Endothelial cell of umbilical vein (primary cell): ENCODE measurements around the gene PRDM13.
A peak's percentile ranks its signal among the peaks of the same experiment; 100 is the strongest.

Source experiments
- CTCF ChIP-seq, 2 donors: IDR thresholded peaks; 1 replicate in 1 of 2; 2 replicates in 1 of 2; pipeline ENCODE4 v1.5.1; 2011; ENCODE audit warnings: low read length in 2 of 2, mild to moderate bottlenecking in 2 of 2, moderate library complexity in 2 of 2, control low read depth in 1 of 2, inconsistent platforms in 1 of 2, low read depth in 1 of 2; ENCODE audit not compliant: insufficient read depth in 1 of 2; ENCODE audit errors: extremely low read depth in 1 of 2
- EZH2 ChIP-seq: IDR thresholded peaks from 2 replicates; pipeline ENCODE4 v1.6.1; 2012; ENCODE audit warnings: borderline replicate concordance, low read depth, mild to moderate bottlenecking, moderate library complexity, low read length, inconsistent platforms; ENCODE audit not compliant: severe bottlenecking
- FOS ChIP-seq: IDR thresholded peaks from 2 replicates; pipeline ENCODE4 v1.6.1; 2011; ENCODE audit warnings: mild to moderate bottlenecking, low read length, moderate library complexity, borderline replicate concordance; ENCODE audit not compliant: insufficient read depth
- JUN ChIP-seq: IDR thresholded peaks from 2 replicates; pipeline ENCODE4 v1.6.1; 2011; ENCODE audit warnings: borderline replicate concordance, low read depth; ENCODE audit not compliant: insufficient read length, insufficient read depth
- MAX ChIP-seq: IDR thresholded peaks from 2 replicates; pipeline ENCODE4 v1.6.1; 2011; ENCODE audit not compliant: insufficient read depth, insufficient read length
- MYC ChIP-seq: IDR thresholded peaks from one replicate; pipeline ENCODE4 v1.6.1; 2011; ENCODE audit warnings: mild to moderate bottlenecking, low read depth, low read length
- POLR2A ChIP-seq: IDR thresholded peaks from 2 replicates; pipeline ENCODE4 v1.6.1; 2012; ENCODE audit warnings: low read depth, mild to moderate bottlenecking, control low read depth, low read length
- POLR2AphosphoS5 ChIP-seq: IDR thresholded peaks from 2 replicates; pipeline ENCODE4 v1.6.1; 2012; ENCODE audit warnings: low read depth, mild to moderate bottlenecking, control low read depth, low read length, moderate library complexity; ENCODE audit not compliant: insufficient read depth

- TF ChIP-seq CTCF (IDR thresholded peaks at IDR 0.05; ENCODE audit: extremely low read depth in 1 of 2, insufficient read depth in 1 of 2, low read depth in 1 of 2, low read length in 2 of 2) (no peak), FOS (no peak), MYC (no peak), POLR2A (no peak), MAX (no peak), EZH2 (peak; percentile 99), POLR2AphosphoS5 (no peak), JUN (no peak)
Observed at GRCh38 chr6:99590728-99591672, 15.6 kb upstream of the PRDM13 start.
